Neutrophil (primary cell): ENCODE data around the gene DPP8.

Experiments used
- H3K27ac ChIP-seq: fragments of 200-600 bp; sonication (generic); 2 replicates; pipeline ENCODE4 v1.5.1; 2016; ENCODE audit warnings: mild to moderate bottlenecking, moderate library complexity
- H3K27me3 ChIP-seq: fragments of 200-600 bp; sonication (generic); 2 replicates; pipeline ENCODE4 v1.6.0; 2016; ENCODE audit warnings: mild to moderate bottlenecking
- H3K36me3 ChIP-seq: fragments of 200-600 bp; sonication (generic); 2 replicates; pipeline ENCODE4 v1.5.1; 2017
- H3K4me1 ChIP-seq, 2 experiments: fragments of 200-600 bp in 1 of 2; sonication (generic) in 1 of 2; 1 replicate in 1 of 2; 2 replicates in 1 of 2; pipeline versions ENCODE4 v1.5.1 to v1.6.1; 2013 to 2016; ENCODE audit warnings: low read depth in 1 of 2, low read length in 1 of 2, mild to moderate bottlenecking in 1 of 2, moderate library complexity in 1 of 2; ENCODE audit not compliant: control insufficient read depth in 1 of 2, insufficient read depth in 1 of 2
- H3K4me3 ChIP-seq, 2 experiments: fragments of 200-600 bp in 1 of 2; sonication (generic) in 1 of 2; 1 replicate in 1 of 2; 2 replicates in 1 of 2; pipeline ENCODE4 v1.5.1; 2013 to 2016; ENCODE audit warnings: low read depth in 1 of 2, low read length in 1 of 2, mild to moderate bottlenecking in 1 of 2, moderate library complexity in 1 of 2
- H3K9me3 ChIP-seq: fragments of 200-600 bp; sonication (generic); 2 replicates; pipeline ENCODE4 v1.5.1; 2016
- CTCF ChIP-seq: fragments of 200-600 bp; sonication (generic); IDR thresholded peaks from 2 replicates; pipeline ENCODE4 v1.5.1; 2016; ENCODE audit warnings: antibody characterized with exemption

DPP8 gene

GRCh38 chr15:65418596-65418995, 98.9 kb downstream of the DPP8 start:
- H3K27me3 ChIP-seq: peaks cover 76% of the 10 kb centered on the region
- peaks cover 8 to 13% of the 10 kb centered on the region in 2 experiments for H3K4me1 ChIP-seq
- no peak overlapping the region for H3K27ac ChIP-seq
- no peaks in the 10 kb centered on the region for H3K9me3 ChIP-seq
- TF ChIP-seq CTCF: no peak
- H3K4me3 ChIP-seq: no peak overlapping the region
- no peaks in the 10 kb centered on the region for H3K36me3 ChIP-seq

GRCh38 chr15:65416845-65417416, 100.6 kb downstream of the DPP8 start:
- peaks cover 3 to 6% of the 10 kb centered on the region in 2 experiments for H3K4me1 ChIP-seq
- no peaks in the 10 kb centered on the region for H3K36me3 ChIP-seq
- no peak overlapping the region for H3K27ac ChIP-seq
- H3K4me3 ChIP-seq: no peak overlapping the region
- no peak for TF ChIP-seq CTCF
- peaks cover 64% of the 10 kb centered on the region for H3K27me3 ChIP-seq
- H3K9me3 ChIP-seq: no peaks in the 10 kb centered on the region

DNA sequence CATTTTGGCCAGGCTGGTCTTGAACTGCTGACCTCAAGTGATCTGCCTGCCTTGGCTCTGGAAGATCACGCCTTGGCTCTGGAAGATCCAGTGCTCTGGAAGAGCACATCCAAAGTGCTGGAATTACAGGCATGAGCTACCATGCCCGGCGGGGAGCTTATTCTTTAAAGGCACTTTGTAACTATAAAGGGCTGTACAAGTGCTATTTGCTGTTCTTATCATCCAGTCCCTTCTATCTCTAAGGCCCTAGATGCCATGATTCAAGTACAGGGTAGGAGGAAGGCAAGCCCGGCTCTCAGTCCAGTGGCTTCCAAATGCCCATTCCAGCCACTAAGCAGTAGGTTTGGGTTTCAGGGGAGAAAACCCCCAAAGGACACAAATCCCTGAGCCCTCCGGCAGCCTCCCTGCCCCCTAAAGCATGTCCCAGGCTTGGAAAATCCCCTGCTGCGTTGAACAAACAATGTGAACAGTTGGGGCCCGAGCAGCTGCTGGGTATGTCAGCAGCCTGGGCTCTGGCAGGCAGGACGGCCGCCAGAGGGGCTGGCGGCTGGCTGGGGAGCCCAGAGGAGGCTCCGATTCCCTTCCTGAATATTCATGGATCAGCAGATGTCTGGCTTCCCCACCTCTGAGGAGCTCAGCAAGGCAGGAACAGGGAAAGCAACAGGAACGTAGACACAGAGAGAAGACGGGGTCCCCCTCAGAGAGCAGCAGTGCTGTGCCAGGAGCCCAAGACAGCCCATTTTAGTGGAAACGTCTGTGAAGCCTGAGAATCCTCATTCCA, 102.5 kb downstream of the DPP8 start:
- H3K36me3 ChIP-seq: no peaks in the 10 kb centered on the region
- TF ChIP-seq CTCF: no peak
- no peak overlapping the region for H3K27ac ChIP-seq
- H3K9me3 ChIP-seq: no peaks in the 10 kb centered on the region
- H3K4me1 ChIP-seq: no peaks in the 10 kb centered on the region
- peaks cover 64% of the 10 kb centered on the region for H3K27me3 ChIP-seq
- no peak overlapping the region for H3K4me3 ChIP-seq

GRCh38 chr15:65413760-65414144, 103.7 kb downstream of the DPP8 start:
- Histone ChIP-seq H3K27me3 (peaks cover 64% of the 10 kb centered on the region), H3K4me1 (no peaks in the 10 kb centered on the region), H3K27ac (no peak overlapping the region)

DNA sequence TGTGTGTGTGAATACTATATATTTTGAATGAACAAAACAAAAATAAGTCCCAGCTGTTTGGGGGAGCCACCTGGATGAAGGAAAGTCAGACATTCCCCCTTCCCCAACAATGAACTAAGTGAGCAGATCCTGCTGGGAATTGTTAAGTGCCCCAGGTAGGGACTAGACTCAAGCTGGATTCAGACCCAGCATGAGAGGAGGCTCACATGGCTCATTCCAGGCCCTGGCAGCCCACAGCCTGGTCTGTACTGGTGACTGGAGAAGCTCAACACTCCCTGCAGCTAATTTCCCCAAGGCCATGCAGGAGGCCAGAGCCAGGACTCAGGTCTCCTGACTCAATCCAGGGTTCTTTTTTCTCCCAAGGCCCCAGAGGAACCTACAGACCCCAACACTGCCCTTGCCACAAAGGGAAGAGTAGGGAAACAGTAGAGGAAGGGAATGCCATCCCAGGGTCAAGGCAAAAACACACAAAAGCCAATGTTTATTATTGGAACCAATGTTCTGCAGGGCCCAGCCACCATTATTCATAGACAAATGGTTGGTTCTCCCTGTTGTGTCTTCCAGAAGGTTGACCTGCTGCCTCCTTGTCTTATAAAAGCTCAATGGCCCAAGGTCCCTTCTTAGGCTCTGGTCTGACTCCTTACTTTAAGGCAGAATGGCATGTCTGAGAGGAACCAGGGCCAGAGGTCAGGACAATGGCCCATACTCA, 104.3 kb downstream of the DPP8 start:
- no peak for TF ChIP-seq CTCF
- no peaks in the 10 kb centered on the region for H3K4me1 ChIP-seq
- H3K27me3 ChIP-seq: peaks cover 64% of the 10 kb centered on the region
- no peaks in the 10 kb centered on the region for H3K36me3 ChIP-seq
- H3K4me3 ChIP-seq: no peak overlapping the region
- no peaks in the 10 kb centered on the region for H3K9me3 ChIP-seq
- no peak overlapping the region for H3K27ac ChIP-seq

More at GRCh38 chr15:65413760-65414144, 103.7 kb downstream of the DPP8 start:
- TF ChIP-seq CTCF: no peak
- H3K9me3 ChIP-seq: no peaks in the 10 kb centered on the region
- no peak overlapping the region for H3K4me3 ChIP-seq
- no peaks in the 10 kb centered on the region for H3K36me3 ChIP-seq
